HepG2 (cell line): ENCODE data around the gene GGNBP2. TPM values are rescaled to one million over a fixed set of nuclear protein-coding genes. Genes with fewer than 3 reads are reported as not detected.

ENCODE experiments used
- ATAC-seq: fragments of 200-7000 bp; cut with Tn5 transposase; 3 replicates; pipeline ENCODE4 v1.9.1; 2020; ENCODE audit warnings: mild to moderate bottlenecking, moderate library complexity
- BruUV-seq: library from RNA; stranded (reverse); fragments of 400-500 nt; replicated peaks from 2 replicates; lab custom pipeline; 2021; lab: Mats Ljungman, UMichigan
- CTCF ChIA-PET: fragments of 300-600 bp; formaldehyde crosslinking; extraction: SDS; loops from one replicate; lab custom pipeline; 2021; ENCODE audit warnings: low total read pairs, inconsistent platforms, low intra/inter-chr PET ratio; lab: Yijun Ruan, JAX
- POLR2A ChIA-PET: fragments of 350-600 bp; sonication (Branson Sonifier 250); formaldehyde crosslinking; loops from one replicate; lab custom pipeline; 2020; ENCODE audit warnings: antibody characterized with exemption, inconsistent platforms; lab: Yijun Ruan, JAX
- DNase-seq: peaks from one replicate; pipeline ENCODE4 v3.0.0-alpha.2; 2015; ENCODE audit warnings: low spot score
- FAIRE-seq: peaks from 3 replicates; lab custom pipeline; 2011; peaks lifted over from hg19 to GRCh38; lab: Jason Lieb, UNC
- H2AFZ ChIP-seq: one replicate; pipeline ENCODE4 v1.6.1; 2011; ENCODE audit warnings: low read length, inconsistent platforms
- H3K27ac ChIP-seq: fragments of 300-600 bp; 3 replicates; pipeline ENCODE4 v1.8.0; 2011; ENCODE audit warnings: mixed run types, mild to moderate bottlenecking, mixed read lengths, low read length, inconsistent platforms; ENCODE audit not compliant: insufficient read depth; ENCODE audit errors: extremely low read length
- H3K27me3 ChIP-seq, 2 experiments: fragments of 200-600 bp in 1 of 2; 2 replicates in 1 of 2; 3 replicates in 1 of 2; pipeline versions ENCODE4 v1.6.0 to v1.8.0; 2011; ENCODE audit warnings: low read length in 2 of 2, mild to moderate bottlenecking in 2 of 2, moderate library complexity in 2 of 2, inconsistent platforms in 1 of 2; ENCODE audit not compliant: insufficient read depth in 2 of 2, control insufficient read depth in 1 of 2
- H3K36me3 ChIP-seq, 2 experiments: fragments of 200-600 bp in 1 of 2; replicated peaks in 1 of 2; 2 replicates in 1 of 2; 3 replicates in 1 of 2; pipeline versions ENCODE4 v1.5.1 to v1.8.0; 2011; ENCODE audit warnings: low read length in 2 of 2, inconsistent platforms in 1 of 2; ENCODE audit not compliant: insufficient read depth in 2 of 2, control insufficient read depth in 1 of 2
- H3K4me1 ChIP-seq: 2 replicates; pipeline ENCODE4 v1.5.1; 2012; ENCODE audit warnings: low read length, inconsistent platforms; ENCODE audit not compliant: insufficient read depth
- H3K4me2 ChIP-seq: 2 replicates; pipeline ENCODE4 v1.6.0; 2011; ENCODE audit warnings: low read depth, low read length, inconsistent platforms
- H3K4me3 ChIP-seq, 3 experiments: fragments of 200-600 bp in 1 of 3; sonication (generic), shearing (Covaris generic) in 1 of 3; replicated peaks in 1 of 3; 2 replicates each; pipeline ENCODE4 v1.5.1; 2011 to 2016; ENCODE audit warnings: low read length in 3 of 3, inconsistent platforms in 2 of 3, low read depth in 2 of 3, mild to moderate bottlenecking in 2 of 3, control low read depth in 1 of 3, mixed read lengths in 1 of 3; ENCODE audit not compliant: insufficient read depth in 1 of 3
- H3K79me2 ChIP-seq: one replicate; pipeline ENCODE4 v1.6.1; 2011; ENCODE audit warnings: low read length, inconsistent platforms; ENCODE audit not compliant: insufficient read depth
- H3K9ac ChIP-seq: 2 replicates; pipeline ENCODE4 v1.6.0; 2011; ENCODE audit warnings: mild to moderate bottlenecking, low read depth, low read length, inconsistent platforms; ENCODE audit not compliant: insufficient read depth
- H3K9me3 ChIP-seq: 2 replicates; pipeline ENCODE4 v1.5.1; 2012; ENCODE audit warnings: mild to moderate bottlenecking, low read length
- H4K20me1 ChIP-seq: 2 replicates; pipeline ENCODE4 v1.6.0; 2011; ENCODE audit warnings: inconsistent platforms, mild to moderate bottlenecking, low read length, moderate library complexity; ENCODE audit not compliant: insufficient read depth
- ETV6 ChIP-seq: sonication (generic); formaldehyde crosslinking; conservative IDR thresholded peaks from 2 replicates; pipeline ENCODE4 v1.4.0; 2020; ENCODE audit warnings: missing genetic modification reagents
- MED8 ChIP-seq: sonication (generic); formaldehyde crosslinking; IDR thresholded peaks from 2 replicates; pipeline ENCODE4 v1.8.1; 2023; ENCODE audit warnings: mild to moderate bottlenecking, missing genetic modification reagents; ENCODE audit not compliant: insufficient replicate concordance
- NCOA2 ChIP-seq: sonication (generic); formaldehyde crosslinking; IDR thresholded peaks from 2 replicates; pipeline ENCODE4 v1.8.0; 2022; ENCODE audit warnings: inconsistent platforms
- PHF20 ChIP-seq: sonication (generic); formaldehyde crosslinking; IDR thresholded peaks from 2 replicates; pipeline ENCODE4 v1.5.0; 2020; ENCODE audit warnings: mild to moderate bottlenecking, missing genetic modification reagents
- SAP130 ChIP-seq: IDR thresholded peaks from 2 replicates; pipeline ENCODE4 v1.6.1; 2016; ENCODE audit warnings: low read depth
- SRSF4 ChIP-seq: fragments of 200-400 bp; formaldehyde crosslinking; IDR thresholded peaks from one replicate; pipeline ENCODE4 v1.6.1; 2018; ENCODE audit warnings: mild to moderate bottlenecking, low read depth, low read length, moderate library complexity; ENCODE audit not compliant: poor library complexity, severe bottlenecking
- ZNF160 ChIP-seq: sonication (generic); formaldehyde crosslinking; IDR thresholded peaks from 2 replicates; pipeline ENCODE4 v1.8.0; 2022; ENCODE audit warnings: mild to moderate bottlenecking, inconsistent platforms, missing genetic modification reagents
- ZNF264 ChIP-seq: sonication (generic); formaldehyde crosslinking; IDR thresholded peaks from 2 replicates; pipeline ENCODE4 v1.4.0; 2020; ENCODE audit warnings: missing genetic modification reagents
- ZNF331 ChIP-seq: sonication (generic); formaldehyde crosslinking; IDR thresholded peaks from 2 replicates; pipeline ENCODE4 v1.4.0; 2020; ENCODE audit warnings: missing genetic modification reagents
- ZNF44 ChIP-seq: sonication (generic); formaldehyde crosslinking; IDR thresholded peaks from 2 replicates; pipeline ENCODE4 v1.5.1; 2020; ENCODE audit warnings: mild to moderate bottlenecking, missing genetic modification reagents
- ZNF468 ChIP-seq: sonication (generic); formaldehyde crosslinking; IDR thresholded peaks from 2 replicates; pipeline ENCODE4 v1.8.0; 2022; ENCODE audit warnings: mild to moderate bottlenecking, moderate library complexity, missing genetic modification reagents
- ZNF614 ChIP-seq: IDR thresholded peaks from 2 replicates; pipeline ENCODE4 v1.6.1; 2018; ENCODE audit warnings: missing biosample characterization, missing genetic modification reagents, inconsistent platforms, borderline replicate concordance
- ZNF749 ChIP-seq: sonication (generic); formaldehyde crosslinking; IDR thresholded peaks from 2 replicates; pipeline ENCODE4 v1.8.0; 2022; ENCODE audit warnings: mild to moderate bottlenecking, missing genetic modification reagents, moderate library complexity, borderline replicate concordance
- ZNF839 ChIP-seq: sonication (generic); formaldehyde crosslinking; IDR thresholded peaks from 2 replicates; pipeline ENCODE4 v1.4.0; 2020; ENCODE audit warnings: missing genetic modification reagents, mild to moderate bottlenecking, borderline replicate concordance
- WGBS: methylation state at CpG from one replicate; pipeline ENCODE4 v1.1.6; 2017; ENCODE audit warnings: low lambda C conversion rate; 5-methylcytosine and 5-hydroxymethylcytosine counted together
- in situ Hi-C: cut with HindIII; loops from 2 replicates; pipeline ENCODE4 v1.10.0; 2017; ENCODE audit warnings: low pct_unique_long_range_greater_than_20kb; ENCODE audit not compliant: extremely low pct_ligation_motif_present
- intact Hi-C: fragments of 100-400 bp; cut with micrococcal nuclease; formaldehyde crosslinking; loops from one replicate; pipeline ENCODE4 v1.10.0; 2022; ENCODE audit not compliant: unreplicated experiment
- polyA plus RNA-seq, 8 experiments: library from polyadenylated mRNA; depleted of rRNA in 3 of 8; stranded (reverse) in 7 of 8; unstranded in 1 of 8; fragments of >200 nt; fragmentation: Illumina TruSeq in 4 of 8; extraction: Trizol in 4 of 8; gene quantifications; 2 replicates each; pipeline versions ENCODE4 v1.2.1 to v1.2.3, GENCODE V29; 2011 to 2016; ENCODE audit warnings: low read depth in 4 of 8, missing spikeins in 1 of 8, mixed read lengths in 1 of 8; ENCODE audit not compliant: insufficient read depth in 1 of 8
- total RNA-seq, 5 experiments: library from RNA; depleted of rRNA; stranded (reverse); fragments of >200 nt; fragmentation: Illumina TruSeq; extraction: Trizol; gene quantifications; 2 replicates each; pipeline ENCODE4 v1.2.3, GENCODE V29; 2016; ENCODE audit warnings: low read depth in 1 of 5
- TF ChIP-seq, protein P1 (sequence below): sonication (generic); formaldehyde crosslinking; IDR thresholded peaks from 2 replicates; pipeline ENCODE4 v1.4.0; 2020; ENCODE audit warnings: missing genetic modification reagents, mild to moderate bottlenecking, borderline replicate concordance
- TF ChIP-seq, protein P2 (sequence below): sonication (generic); formaldehyde crosslinking; IDR thresholded peaks from 2 replicates; pipeline ENCODE4 v1.8.1; 2023; ENCODE audit warnings: missing genetic modification reagents, inconsistent platforms, borderline replicate concordance
- TF ChIP-seq, protein P3 (sequence below): sonication (generic); formaldehyde crosslinking; IDR thresholded peaks from 2 replicates; pipeline ENCODE4 v1.9.0; 2021; ENCODE audit warnings: missing genetic modification reagents, borderline replicate concordance

Gene GGNBP2
- total and polyA plus RNA-seq, 2 of the 13 experiments (the other 11 are each of a cell fraction or from before 2014, with no cell fraction given), result 53.3 to 84.2 TPM

DNA sequence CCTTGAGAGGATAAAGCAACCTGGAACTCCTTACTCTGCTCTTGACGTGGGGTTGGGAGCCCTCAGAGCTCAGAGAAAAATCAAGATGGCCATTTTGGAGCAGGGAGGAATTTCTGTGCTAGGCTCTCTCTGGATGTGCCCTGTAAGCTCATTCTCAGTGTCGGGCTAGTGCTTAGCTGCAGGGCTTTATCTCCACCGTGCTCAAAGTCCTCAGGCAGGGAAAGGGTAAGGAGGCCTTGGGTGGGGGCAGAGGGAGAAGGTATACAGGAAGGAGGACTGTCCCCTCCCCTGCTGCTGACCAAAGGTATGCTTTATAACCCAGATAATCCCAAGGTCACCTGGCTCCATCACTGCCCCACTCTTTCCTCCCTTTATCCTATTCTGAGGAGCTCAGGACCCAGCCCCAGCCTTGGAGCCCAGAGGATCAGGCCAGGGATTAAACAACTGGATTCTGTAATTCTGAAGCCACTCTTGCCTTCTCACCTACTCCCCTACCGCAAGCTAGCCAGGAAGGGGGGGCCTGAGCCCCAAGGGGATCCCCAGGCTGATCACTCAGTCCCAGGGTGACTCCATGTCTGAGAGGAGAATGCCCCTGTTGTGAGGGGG, 48.1 kb downstream of the GGNBP2 start (continued):
- TF ChIP-seq SAP130 (CRISPR knock-in tag) (peak; percentile 30; the same call in 1 of the 2 replicates), ZNF44 (CRISPR knock-in tag) (no peak), SRSF4 (no peak)

DNA sequence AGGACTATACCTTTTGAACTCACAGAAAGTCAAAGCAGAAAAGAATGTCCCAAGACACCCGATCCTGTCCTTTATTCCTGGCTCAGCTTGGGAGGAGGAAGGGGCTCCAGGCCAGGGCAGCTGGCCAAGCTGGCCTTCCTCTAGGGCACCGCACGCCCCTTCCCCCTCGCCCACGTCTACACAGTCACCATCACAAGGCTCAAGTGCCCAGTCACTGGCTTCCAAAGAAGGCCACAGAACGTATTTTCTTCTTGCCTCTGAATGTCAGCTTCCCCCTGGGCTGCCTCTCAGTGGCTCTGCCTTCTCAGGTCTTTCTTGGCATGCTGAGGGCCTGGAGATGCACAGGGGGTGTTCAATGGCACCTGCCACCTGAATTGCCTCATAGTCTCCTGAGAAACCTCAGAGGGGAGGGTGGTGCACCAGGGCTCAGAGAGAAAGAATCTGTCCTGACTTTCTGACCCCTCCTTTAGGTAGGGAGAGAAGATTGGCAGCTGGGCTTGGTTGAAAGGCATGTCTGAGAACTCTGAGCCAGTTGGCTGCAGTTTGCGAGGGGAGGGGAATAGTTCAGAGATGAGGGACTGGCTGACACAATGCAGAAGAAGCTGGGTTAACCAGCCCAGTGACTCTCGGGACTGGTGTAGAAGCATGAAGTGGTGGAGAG, 49.1 kb downstream of the GGNBP2 start:
- Histone ChIP-seq H3K4me2 (peak overlapping the region; percentile 95), H3K9me3 (no peaks in the 10 kb centered on the region), H3K27me3 (no peaks in the 10 kb centered on the region; a peak in 1 of 5 replicates), H3K79me2 (peaks cover 15% of the 10 kb centered on the region), H3K4me3 (no peak overlapping the region), H3K36me3 (peaks cover 7 to 13% of the 10 kb centered on the region in 2 experiments; a peak in 4 of 5 replicates), H2AFZ (no peak overlapping the region), H4K20me1 (no peaks in the 10 kb centered on the region), H3K27ac (peak overlapping the region; percentile 84), H3K4me1 (peaks cover 29% of the 10 kb centered on the region), H3K9ac (no peak overlapping the region)
- in situ Hi-C loops, result no loop called here
- no TSS peak for BruUV-seq
- ATAC-seq (no peak), FAIRE-seq (no peak), DNase-seq (no peak)
- WGBS, result 91% methylated on average over 8 of the region's 8 CpGs
- POLR2A ChIA-PET, result interaction anchor here (2.7 to 3.0 kb wide), 3 partner anchors 9 to 59 kb away, joined by 11 to 71 read pairs (median 32); partner anchors contain the start of genes GGNBP2, MRM1, MYO19 and PIGW
- intact Hi-C loops, result loop anchor here (5.0 kb wide), 1 partner anchor 46 kb away; no protein-coding TSS in a partner anchor
- CTCF ChIA-PET, result no interaction called here
- TF ChIP-seq ZNF749 (CRISPR knock-in tag), result no peak
- TF ChIP-seq, protein P1, sequence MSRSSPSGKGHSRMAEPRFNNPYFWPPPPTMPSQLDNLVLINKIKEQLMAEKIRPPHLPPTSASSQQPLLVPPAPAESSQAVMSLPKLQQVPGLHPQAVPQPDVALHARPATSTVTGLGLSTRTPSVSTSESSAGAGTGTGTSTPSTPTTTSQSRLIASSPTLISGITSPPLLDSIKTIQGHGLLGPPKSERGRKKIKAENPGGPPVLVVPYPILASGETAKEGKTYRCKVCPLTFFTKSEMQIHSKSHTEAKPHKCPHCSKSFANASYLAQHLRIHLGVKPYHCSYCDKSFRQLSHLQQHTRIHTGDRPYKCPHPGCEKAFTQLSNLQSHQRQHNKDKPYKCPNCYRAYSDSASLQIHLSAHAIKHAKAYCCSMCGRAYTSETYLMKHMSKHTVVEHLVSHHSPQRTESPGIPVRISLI (CRISPR knock-in tag), result no peak
- no peak for TF ChIP-seq ZNF614 (CRISPR knock-in tag)
- TF ChIP-seq ZNF264 (CRISPR knock-in tag), result no peak
- TF ChIP-seq PHF20, result no peak
- TF ChIP-seq ZNF160 (CRISPR knock-in tag), result no peak
- TF ChIP-seq MED8 (CRISPR knock-in tag), result no peak
- TF ChIP-seq ZNF468 (CRISPR knock-in tag), result no peak
- no peak for TF ChIP-seq ETV6
- TF ChIP-seq NCOA2 (CRISPR knock-in tag), result no peak
- no peak for TF ChIP-seq ZNF839 (CRISPR knock-in tag)
- TF ChIP-seq, protein P2, sequence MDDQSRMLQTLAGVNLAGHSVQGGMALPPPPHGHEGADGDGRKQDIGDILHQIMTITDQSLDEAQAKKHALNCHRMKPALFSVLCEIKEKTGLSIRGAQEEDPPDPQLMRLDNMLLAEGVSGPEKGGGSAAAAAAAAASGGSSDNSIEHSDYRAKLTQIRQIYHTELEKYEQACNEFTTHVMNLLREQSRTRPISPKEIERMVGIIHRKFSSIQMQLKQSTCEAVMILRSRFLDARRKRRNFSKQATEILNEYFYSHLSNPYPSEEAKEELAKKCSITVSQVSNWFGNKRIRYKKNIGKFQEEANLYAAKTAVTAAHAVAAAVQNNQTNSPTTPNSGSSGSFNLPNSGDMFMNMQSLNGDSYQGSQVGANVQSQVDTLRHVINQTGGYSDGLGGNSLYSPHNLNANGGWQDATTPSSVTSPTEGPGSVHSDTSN (CRISPR knock-in tag), result no peak
- TF ChIP-seq, protein P3, sequence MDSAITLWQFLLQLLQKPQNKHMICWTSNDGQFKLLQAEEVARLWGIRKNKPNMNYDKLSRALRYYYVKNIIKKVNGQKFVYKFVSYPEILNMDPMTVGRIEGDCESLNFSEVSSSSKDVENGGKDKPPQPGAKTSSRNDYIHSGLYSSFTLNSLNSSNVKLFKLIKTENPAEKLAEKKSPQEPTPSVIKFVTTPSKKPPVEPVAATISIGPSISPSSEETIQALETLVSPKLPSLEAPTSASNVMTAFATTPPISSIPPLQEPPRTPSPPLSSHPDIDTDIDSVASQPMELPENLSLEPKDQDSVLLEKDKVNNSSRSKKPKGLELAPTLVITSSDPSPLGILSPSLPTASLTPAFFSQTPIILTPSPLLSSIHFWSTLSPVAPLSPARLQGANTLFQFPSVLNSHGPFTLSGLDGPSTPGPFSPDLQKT (CRISPR knock-in tag), result no peak
- TF ChIP-seq ZNF331, result no peak
